Activated CD4-positive, alpha-beta T cell treated with anti-CD3 and anti-CD28 coated beads, Interleukin-2, Interleukin-4, amounts not matched to agents 100 ng/mL and 50 ng/mL, durations not matched to agents 16 hours and 8 hours (primary cell): Measurements from ENCODE around the gene GPR63.

Source experiments
- DNase-seq: peaks from one replicate; pipeline ENCODE4 v3.0.0-alpha.2; 2020; ENCODE audit warnings: low spot score

The GPR63 gene

DNA sequence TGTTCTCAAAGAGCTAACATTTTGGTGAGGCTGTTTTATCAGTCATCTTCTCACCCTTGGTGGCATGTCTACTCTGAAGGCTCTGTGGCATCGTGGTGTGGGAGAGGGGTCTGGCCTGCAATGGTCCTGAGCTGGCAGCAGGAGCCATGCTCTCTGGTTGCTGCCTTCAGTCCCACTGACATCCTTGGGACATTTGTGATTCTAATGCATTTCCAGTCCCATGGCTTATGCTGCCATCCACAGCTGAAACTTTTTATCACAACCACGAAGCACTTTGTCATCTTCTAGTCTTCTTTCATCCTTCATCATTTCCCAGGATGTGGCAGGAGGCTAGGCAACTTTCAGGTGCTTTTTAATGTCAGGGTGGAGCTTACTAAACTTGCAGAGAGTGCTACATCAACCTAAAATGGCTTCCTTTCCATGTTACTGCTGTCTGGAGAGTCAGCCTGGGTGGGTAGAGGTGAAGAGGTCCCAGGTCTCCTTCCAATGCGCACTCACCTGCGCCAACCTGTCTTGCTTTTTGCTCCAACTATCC lies 77.1 kb downstream of the GPR63 start:
- no peak for DNase-seq

DNA sequence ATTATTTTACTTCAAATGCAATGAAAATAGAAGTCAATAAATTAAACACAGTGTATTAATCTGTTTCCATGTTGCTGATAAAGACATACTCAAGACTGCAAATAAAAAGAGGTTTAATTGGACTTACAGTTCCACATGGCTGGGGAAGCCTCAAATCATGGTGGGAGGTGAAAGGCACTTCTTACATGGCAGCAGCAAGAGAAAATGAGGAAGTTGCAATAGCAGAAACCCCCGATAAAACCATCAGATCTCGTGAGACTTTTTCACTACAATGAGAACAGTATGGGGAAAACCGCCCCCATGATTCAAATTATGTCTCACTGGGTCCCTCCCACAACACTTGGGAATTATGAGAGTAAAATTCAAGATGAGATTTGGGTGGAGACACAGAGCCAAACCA lies 82.2 kb downstream of the GPR63 start:
- no peak for DNase-seq

DNA sequence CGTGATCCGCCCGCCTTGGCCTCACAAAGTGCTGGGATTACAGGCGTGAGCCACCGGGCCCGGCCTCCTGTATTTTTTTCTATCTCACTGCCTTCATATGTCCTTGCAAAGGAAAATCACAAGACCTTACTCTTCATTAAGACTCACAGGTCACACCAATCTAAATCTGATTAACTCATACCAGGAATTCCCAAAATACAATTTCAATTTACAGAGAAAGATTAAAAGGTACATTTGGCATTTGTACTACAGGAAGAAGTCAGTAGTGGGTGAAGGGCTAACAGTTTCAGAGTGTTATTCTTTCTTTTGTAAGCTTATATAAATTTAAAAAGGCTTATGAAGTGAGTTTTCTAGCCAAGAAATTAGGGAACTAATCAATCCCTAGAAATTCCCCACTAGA lies 87.4 kb downstream of the GPR63 start:
- no peak for DNase-seq
